ENCODE results near the gene SCYGR4.

SCYGR4 gene

GRCh38 chr2:227576110-227576509, 41.2 kb upstream of the SCYGR4 start:
- H3K4me1 ChIP-seq (ENCODE audit: insufficient read depth, low read length, poor library complexity, severe bottlenecking): no peaks in the 10 kb centered on the region
- no peak overlapping the region for H3K4me3 ChIP-seq (ENCODE audit: low read length, poor library complexity, severe bottlenecking)
- H3F3A ChIP-seq (ENCODE audit: low read depth): no peaks in the 10 kb centered on the region
- no peaks in the 10 kb centered on the region for H3K36me3 ChIP-seq (ENCODE audit: insufficient read depth, low read length)
- H2AFZ ChIP-seq (ENCODE audit: low read length): no peak overlapping the region
- no peaks in the 10 kb centered on the region for H3K27me3 ChIP-seq (ENCODE audit: insufficient read depth, low read length, poor library complexity, severe bottlenecking)
- H4K20me1 ChIP-seq (ENCODE audit: insufficient read depth, low read length, poor library complexity, severe bottlenecking): no peaks in the 10 kb centered on the region
- TF ChIP-seq CTCF (conservative IDR thresholded peaks at IDR 0.05; ENCODE audit: low read length): no peak
- TF ChIP-seq EZH2phosphoT487 (IDR thresholded peaks at IDR 0.05; ENCODE audit: borderline replicate concordance): no peak
- no peak overlapping the region for H3K9ac ChIP-seq (ENCODE audit: low read depth, low read length, poor library complexity, severe bottlenecking)
- no peaks in the 10 kb centered on the region for H3K9me2 ChIP-seq (replicated peaks; ENCODE audit: low read depth, low read length)
- no peaks in the 10 kb centered on the region for H3K79me2 ChIP-seq (ENCODE audit: insufficient read depth, low read length)
- H3K4me2 ChIP-seq (ENCODE audit: low read depth, low read length, poor library complexity, severe bottlenecking): no peak overlapping the region
- no peaks in the 10 kb centered on the region for H3K9me3 ChIP-seq (ENCODE audit: insufficient read depth, low read depth, low read length)

DNA sequence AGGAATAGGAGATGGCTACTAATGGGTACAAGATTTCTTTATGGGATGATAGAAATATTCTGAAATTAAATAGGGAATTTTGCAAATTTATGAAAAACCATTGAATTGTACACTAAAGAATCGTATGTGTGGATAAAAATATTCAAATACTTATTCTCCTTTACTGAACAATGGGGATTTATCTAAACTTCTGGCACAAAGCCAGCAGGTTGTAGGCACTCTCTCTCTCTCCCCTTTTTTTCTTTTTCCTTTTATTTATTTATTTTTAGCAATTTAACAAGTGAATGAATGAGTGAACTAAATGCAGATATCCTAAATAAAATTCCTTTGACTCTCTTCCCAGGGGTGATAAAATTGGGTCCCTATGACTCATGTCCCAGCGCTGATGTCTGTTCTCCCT, 40.5 kb upstream of the SCYGR4 start:
- Histone ChIP-seq H3K4me3 (ENCODE audit: low read length, poor library complexity, severe bottlenecking) (no peak overlapping the region), H3K27me3 (ENCODE audit: insufficient read depth, low read length, poor library complexity, severe bottlenecking) (no peaks in the 10 kb centered on the region), H3K9me3 (ENCODE audit: insufficient read depth, low read depth, low read length) (no peaks in the 10 kb centered on the region), H3K4me1 (ENCODE audit: insufficient read depth, low read length, poor library complexity, severe bottlenecking) (no peaks in the 10 kb centered on the region), H3K4me2 (ENCODE audit: low read depth, low read length, poor library complexity, severe bottlenecking) (no peak overlapping the region), H2AFZ (ENCODE audit: low read length) (no peak overlapping the region), H3K79me2 (ENCODE audit: insufficient read depth, low read length) (no peaks in the 10 kb centered on the region), H3K36me3 (ENCODE audit: insufficient read depth, low read length) (no peaks in the 10 kb centered on the region), H3K9ac (ENCODE audit: low read depth, low read length, poor library complexity, severe bottlenecking) (no peak overlapping the region), H3F3A (ENCODE audit: low read depth) (no peaks in the 10 kb centered on the region), H4K20me1 (ENCODE audit: insufficient read depth, low read length, poor library complexity, severe bottlenecking) (no peaks in the 10 kb centered on the region), H3K9me2 (replicated peaks; ENCODE audit: low read depth, low read length) (no peaks in the 10 kb centered on the region)
- TF ChIP-seq EZH2phosphoT487 (IDR thresholded peaks at IDR 0.05; ENCODE audit: borderline replicate concordance) (no peak), CTCF (conservative IDR thresholded peaks at IDR 0.05; ENCODE audit: low read length) (no peak)

GRCh38 chr2:227577555-227577954, 39.7 kb upstream of the SCYGR4 start:
- Histone ChIP-seq H3K27me3 (ENCODE audit: insufficient read depth, low read length, poor library complexity, severe bottlenecking) (no peaks in the 10 kb centered on the region), H3K79me2 (ENCODE audit: insufficient read depth, low read length) (no peaks in the 10 kb centered on the region)
- TF ChIP-seq CTCF (conservative IDR thresholded peaks at IDR 0.05; ENCODE audit: low read length) (no peak), EZH2phosphoT487 (IDR thresholded peaks at IDR 0.05; ENCODE audit: borderline replicate concordance) (no peak)

More at GRCh38 chr2:227577555-227577954, 39.7 kb upstream of the SCYGR4 start:
- Histone ChIP-seq H3K4me2 (ENCODE audit: low read depth, low read length, poor library complexity, severe bottlenecking) (no peak overlapping the region), H3K9ac (ENCODE audit: low read depth, low read length, poor library complexity, severe bottlenecking) (no peak overlapping the region), H4K20me1 (ENCODE audit: insufficient read depth, low read length, poor library complexity, severe bottlenecking) (no peaks in the 10 kb centered on the region), H3F3A (ENCODE audit: low read depth) (no peaks in the 10 kb centered on the region), H3K9me2 (replicated peaks; ENCODE audit: low read depth, low read length) (no peaks in the 10 kb centered on the region), H3K4me1 (ENCODE audit: insufficient read depth, low read length, poor library complexity, severe bottlenecking) (no peaks in the 10 kb centered on the region), H2AFZ (ENCODE audit: low read length) (no peak overlapping the region), H3K9me3 (ENCODE audit: insufficient read depth, low read depth, low read length) (no peaks in the 10 kb centered on the region), H3K4me3 (ENCODE audit: low read length, poor library complexity, severe bottlenecking) (no peak overlapping the region), H3K36me3 (ENCODE audit: insufficient read depth, low read length) (no peaks in the 10 kb centered on the region)
